H1 (cell line): ENCODE results near the gene FMN2. TPM values are rescaled to one million over a fixed set of nuclear protein-coding genes. Genes with fewer than 3 reads are reported as not detected.

Experiments used
- CTCF ChIA-PET: fragments of 300-600 bp; sonication (Branson Sonifier 250); formaldehyde crosslinking; loops from one replicate; lab custom pipeline; 2021; ENCODE audit not compliant: partially characterized antibody; lab: Charles Lee
- POLR2A ChIA-PET: fragments of 300-600 bp; sonication (Branson Sonifier 250); formaldehyde crosslinking; loops from one replicate; lab custom pipeline; 2021; ENCODE audit warnings: inconsistent platforms; ENCODE audit not compliant: partially characterized antibody; lab: Charles Lee
- DNase-seq, 2 experiments: peaks; one replicate each; pipeline versions ENCODE4 v3.0.0 to v3.0.0-alpha.2; 2010 to 2022; ENCODE audit warnings: low spot score in 2 of 2, low read depth in 1 of 2, mixed read lengths in 1 of 2
- FAIRE-seq: peaks from 2 replicates; lab custom pipeline; 2011; peaks lifted over from hg19 to GRCh38; lab: Jason Lieb, UNC
- H2AFZ ChIP-seq: 2 replicates; pipeline ENCODE4 v1.8.1; 2012; ENCODE audit warnings: low read length, inconsistent platforms
- H2AK5ac ChIP-seq: 2 replicates; pipeline ENCODE4 v1.6.1; 2013; ENCODE audit warnings: low read depth, low read length
- H2BK120ac ChIP-seq: replicated peaks from 2 replicates; pipeline ENCODE3; 2013; ENCODE audit warnings: low read depth, low read length, inconsistent platforms
- H2BK12ac ChIP-seq: 2 replicates; pipeline ENCODE4 v1.6.1; 2013; ENCODE audit warnings: low read depth, low read length
- H2BK15ac ChIP-seq: 2 replicates; pipeline ENCODE4 v1.6.1; 2013; ENCODE audit warnings: low read length
- H2BK20ac ChIP-seq: 2 replicates; pipeline ENCODE4 v1.6.1; 2013; ENCODE audit warnings: low read length
- H2BK5ac ChIP-seq: 2 replicates; pipeline ENCODE4 v1.6.1; 2013; ENCODE audit warnings: low read depth, low read length
- H3K14ac ChIP-seq: 2 replicates; pipeline ENCODE4 v1.6.1; 2013; ENCODE audit warnings: inconsistent platforms; ENCODE audit not compliant: insufficient read length
- H3K18ac ChIP-seq: 2 replicates; pipeline ENCODE4 v1.6.1; 2013; ENCODE audit warnings: low read length; ENCODE audit errors: extremely low read depth
- H3K23ac ChIP-seq: 2 replicates; pipeline ENCODE4 v1.6.1; 2013; ENCODE audit warnings: inconsistent platforms; ENCODE audit not compliant: insufficient read length
- H3K23me2 ChIP-seq: 2 replicates; pipeline ENCODE4 v1.6.1; 2013; ENCODE audit warnings: low read depth, low read length
- H3K27ac ChIP-seq: 2 replicates; pipeline ENCODE4 v1.6.1; 2011; ENCODE audit warnings: low read depth, low read length, inconsistent platforms
- H3K27me3 ChIP-seq, 4 experiments: replicated peaks in 1 of 4; 1 replicate in 1 of 4; 2 replicates in 3 of 4; pipeline versions ENCODE4 v1.6.1 to v1.8.1; 2011 to 2013; ENCODE audit warnings: low read length in 3 of 4, mild to moderate bottlenecking in 3 of 4, inconsistent platforms in 2 of 4, mixed read lengths in 2 of 4, moderate library complexity in 1 of 4; ENCODE audit not compliant: control insufficient read depth in 3 of 4, insufficient read depth in 3 of 4; ENCODE audit errors: extremely low read depth in 1 of 4
- H3K36me3 ChIP-seq, 4 experiments: 2 replicates each; pipeline versions ENCODE4 v1.6.1 to v1.8.1; 2011 to 2013; ENCODE audit warnings: mild to moderate bottlenecking in 4 of 4, low read length in 3 of 4, moderate library complexity in 2 of 4, control low read depth in 1 of 4, inconsistent platforms in 1 of 4; ENCODE audit not compliant: insufficient read depth in 4 of 4, control insufficient read depth in 2 of 4
- H3K4ac ChIP-seq: replicated peaks from 2 replicates; pipeline ENCODE3; 2013; ENCODE audit warnings: low read length, low read depth, mixed read lengths, inconsistent platforms; ENCODE audit not compliant: insufficient read length
- H3K4me1 ChIP-seq, 4 experiments: replicated peaks in 1 of 4; 1 replicate in 1 of 4; 2 replicates in 3 of 4; pipeline versions ENCODE4 v1.6.1 to v1.8.1; 2011 to 2013; ENCODE audit warnings: low read length in 3 of 4, inconsistent platforms in 2 of 4, mixed read lengths in 1 of 4; ENCODE audit not compliant: insufficient read depth in 4 of 4, control insufficient read depth in 3 of 4
- H3K4me2 ChIP-seq, 2 experiments: 2 replicates each; pipeline versions ENCODE4 v1.6.1 to v1.8.1; 2011 to 2013; ENCODE audit warnings: low read depth in 2 of 2, low read length in 2 of 2, control low read depth in 1 of 2, inconsistent platforms in 1 of 2, mild to moderate bottlenecking in 1 of 2; ENCODE audit not compliant: insufficient read depth in 1 of 2
- H3K4me3 ChIP-seq, 4 experiments: fragments of 200-600, 300-600 bp in 1 of 4; sonication (generic), shearing (Covaris generic), sonication (Bioruptor Twin) in 1 of 4; 2 replicates each; pipeline versions ENCODE4 v1.5.1 to v1.8.1; 2011 to 2016; ENCODE audit warnings: low read length in 4 of 4, low read depth in 3 of 4, control low read depth in 2 of 4, inconsistent platforms in 2 of 4, mild to moderate bottlenecking in 2 of 4, mixed read lengths in 1 of 4, moderate library complexity in 1 of 4; ENCODE audit not compliant: insufficient read depth in 2 of 4; ENCODE audit errors: extremely low read depth in 1 of 4
- H3K56ac ChIP-seq: replicated peaks from 2 replicates; pipeline ENCODE3; 2013; ENCODE audit warnings: low read depth, mild to moderate bottlenecking, mixed read lengths, low read length, inconsistent platforms; ENCODE audit not compliant: insufficient read length
- H3K79me1 ChIP-seq: 2 replicates; pipeline ENCODE4 v1.6.1; 2013; ENCODE audit warnings: low read depth, low read length, control low read depth
- H3K79me2 ChIP-seq, 2 experiments: 2 replicates each; pipeline versions ENCODE4 v1.6.1 to v1.8.1; 2012 to 2013; ENCODE audit warnings: low read length in 2 of 2, mild to moderate bottlenecking in 2 of 2, inconsistent platforms in 1 of 2; ENCODE audit not compliant: insufficient read depth in 2 of 2, control insufficient read depth in 1 of 2
- H3K9ac ChIP-seq, 4 experiments: replicated peaks in 1 of 4; 1 replicate in 1 of 4; 2 replicates in 3 of 4; pipeline versions ENCODE4 v1.6.1 to v1.8.1; 2011 to 2013; ENCODE audit warnings: low read depth in 3 of 4, low read length in 3 of 4, control low read depth in 2 of 4, mild to moderate bottlenecking in 2 of 4, moderate library complexity in 2 of 4, inconsistent platforms in 1 of 4; ENCODE audit errors: extremely low read depth in 1 of 4
- H3K9me3 ChIP-seq, 2 experiments: 2 replicates each; pipeline versions ENCODE4 v1.6.1 to v1.8.1; 2012 to 2013; ENCODE audit warnings: mild to moderate bottlenecking in 2 of 2, moderate library complexity in 2 of 2, control low read depth in 1 of 2, inconsistent platforms in 1 of 2, low read depth in 1 of 2, low read length in 1 of 2, mixed read lengths in 1 of 2; ENCODE audit not compliant: insufficient read depth in 2 of 2
- H4K20me1 ChIP-seq, 2 experiments: replicated peaks in 1 of 2; 2 replicates each; pipeline versions ENCODE3 to v1.8.1; 2011 to 2013; ENCODE audit warnings: inconsistent platforms in 2 of 2, low read length in 2 of 2, mild to moderate bottlenecking in 1 of 2; ENCODE audit not compliant: insufficient read depth in 2 of 2, control insufficient read depth in 1 of 2
- H4K5ac ChIP-seq: 2 replicates; pipeline ENCODE4 v1.6.1; 2013; ENCODE audit warnings: low read length, low read depth, mixed read lengths, inconsistent platforms; ENCODE audit not compliant: insufficient read length
- H4K8ac ChIP-seq: 2 replicates; pipeline ENCODE4 v1.8.0; 2013; ENCODE audit warnings: mild to moderate bottlenecking, moderate library complexity, low read length, inconsistent platforms; ENCODE audit not compliant: insufficient read depth; ENCODE audit errors: extremely low read depth
- H4K91ac ChIP-seq: replicated peaks from 2 replicates; pipeline ENCODE3; 2013; ENCODE audit warnings: low read length, mixed read lengths, inconsistent platforms; ENCODE audit not compliant: insufficient read length
- EZH2 ChIP-seq: fragments of 200-600 bp; sonication (generic); IDR thresholded peaks from 2 replicates; pipeline ENCODE4 v1.7.1; 2012; ENCODE audit warnings: low read depth, mild to moderate bottlenecking, moderate library complexity, low read length, inconsistent platforms; ENCODE audit not compliant: severe bottlenecking
- JUN ChIP-seq: IDR thresholded peaks from 2 replicates; pipeline ENCODE4 v1.6.1; 2011; ENCODE audit warnings: low read depth, mild to moderate bottlenecking, improper control_type of control experiment, low read length
- KDM4A ChIP-seq: IDR thresholded peaks from one replicate; pipeline ENCODE4 v1.7.1; 2012; ENCODE audit warnings: low read depth, mild to moderate bottlenecking, moderate library complexity, low read length, inconsistent platforms; ENCODE audit not compliant: severe bottlenecking
- KDM5A ChIP-seq: fragments of 200-600 bp; IDR thresholded peaks from 2 replicates; pipeline ENCODE4 v1.7.1; 2012; ENCODE audit warnings: mild to moderate bottlenecking, low read length, inconsistent platforms, mixed read lengths
- RBBP5 ChIP-seq: IDR thresholded peaks from 2 replicates; pipeline ENCODE4 v1.7.1; 2012; ENCODE audit warnings: low read depth, mild to moderate bottlenecking, inconsistent platforms, low read length, moderate library complexity, borderline replicate concordance
- WGBS, 2 experiments: shearing (Covaris generic) in 1 of 2; methylation state at CpG; one replicate each; pipeline versions ENCODE4 v1.1.6 to v1.1.7; 2013 to 2015; ENCODE audit warnings: low lambda C conversion rate in 2 of 2, mixed read lengths in 2 of 2, inconsistent platforms in 1 of 2, low coverage in 1 of 2, missing lambda C conversion rate in 1 of 2; ENCODE audit not compliant: insufficient replicate concordance in 2 of 2, insufficient coverage in 1 of 2, insufficient read length in 1 of 2; ENCODE audit errors: extremely low coverage in 1 of 2, missing lambda C conversion rate in 1 of 2; 5-methylcytosine and 5-hydroxymethylcytosine counted together
- polyA plus RNA-seq, 7 experiments: library from polyadenylated mRNA; depleted of rRNA in 3 of 7; stranded (reverse) in 5 of 7; unstranded in 2 of 7; fragments of >200 nt in 5 of 7; fragments of 200-250 nt in 2 of 7; gene quantifications; 1 replicate in 5 of 7; 2 replicates in 1 of 7; 4 replicates in 1 of 7; pipeline versions ENCODE4 v1.2.1 to v1.2.3, GENCODE V29; 2011 to 2013; ENCODE audit warnings: missing spikeins in 2 of 7, mixed read lengths in 2 of 7
- total RNA-seq: library from RNA; stranded (reverse); fragmentation: NEBNext Ultra II Directional; extraction: Animal tissue kit (Norgen Biotek cat#: 25700); gene quantifications from 2 replicates; pipeline ENCODE4 v1.2.1, GENCODE V29; 2021

The FMN2 gene
- total and polyA plus RNA-seq, 2 of the 8 experiments (the other 6 are each of a cell fraction or from before 2014, with no cell fraction given): 0.83 to 2.0 TPM

- CTCF ChIA-PET: interaction anchor here (0.7 to 1.1 kb wide), 2 partner anchors 160 to 550 kb away, joined by 3 to 4 read pairs; no protein-coding TSS in a partner anchor
- Histone ChIP-seq H3K9me3 (no peaks in the 10 kb centered on the region), H4K91ac (no peak overlapping the region), H3K79me1 (no peaks in the 10 kb centered on the region), H2BK20ac (no peak overlapping the region), H3K4me2 (no peak overlapping the region), H3K4ac (no peak overlapping the region), H2BK120ac (no peak overlapping the region), H2AFZ (no peak overlapping the region), H3K23me2 (no peaks in the 10 kb centered on the region), H3K56ac (no peak overlapping the region), H2BK12ac (no peak overlapping the region), H3K18ac (no peak overlapping the region), H4K20me1 (no peaks in the 10 kb centered on the region), H3K27ac (no peak overlapping the region), H4K8ac (no peak overlapping the region), H2BK15ac (no peak overlapping the region), H2BK5ac (no peak overlapping the region), H3K36me3 (no peaks in the 10 kb centered on the region), H3K4me1 (no peaks in the 10 kb centered on the region), H3K27me3 (no peaks in the 10 kb centered on the region), H3K79me2 (no peaks in the 10 kb centered on the region), H2AK5ac (no peak overlapping the region), H4K5ac (no peak overlapping the region), H3K23ac (no peak overlapping the region), H3K14ac (no peak overlapping the region), H3K9ac (no peak overlapping the region), H3K4me3 (no peak overlapping the region)
- TF ChIP-seq KDM4A (no peak), JUN (no peak), KDM5A (no peak), RBBP5 (no peak), EZH2 (no peak)
- POLR2A ChIA-PET: no interaction called here
- WGBS, 2 experiments: 97% methylated on average over 9 of the region's 9 CpGs; no CpG with 5 or more reads in 1 of the 2 experiments
- no peak for DNase-seq
- FAIRE-seq: no peak
Measured at GRCh38 chr1:240058049-240058448, 33.6 kb upstream of the FMN2 start.
